PFSK-1 (cell line): Measurements from ENCODE around the gene CHODL.

ENCODE experiments used
- FOXP2 ChIP-seq: optimal IDR thresholded peaks from 2 replicates; pipeline ENCODE3; 2011; ENCODE audit warnings: borderline replicate concordance, control low read depth, inconsistent platforms; ENCODE audit not compliant: insufficient read depth; ENCODE audit errors: extremely low read length, extremely low read depth
- POLR2AphosphoS5 ChIP-seq: IDR thresholded peaks from 2 replicates; pipeline ENCODE4 v1.6.1; 2012; ENCODE audit warnings: low read depth, mild to moderate bottlenecking, control low read depth, low read length, moderate library complexity
- REST ChIP-seq, 2 experiments: IDR thresholded peaks; 2 replicates each; pipeline versions ENCODE4 v1.6.1 to v1.8.0; 2011 to 2012; ENCODE audit warnings: low read depth in 2 of 2, low read length in 2 of 2, control low read depth in 1 of 2, inconsistent platforms in 1 of 2, mild to moderate bottlenecking in 1 of 2, moderate library complexity in 1 of 2; ENCODE audit not compliant: insufficient read depth in 1 of 2
- SIN3A ChIP-seq: IDR thresholded peaks from 2 replicates; pipeline ENCODE4 v1.6.1; 2012; ENCODE audit warnings: mild to moderate bottlenecking, low read length, moderate library complexity, borderline replicate concordance; ENCODE audit not compliant: insufficient read depth

DNA sequence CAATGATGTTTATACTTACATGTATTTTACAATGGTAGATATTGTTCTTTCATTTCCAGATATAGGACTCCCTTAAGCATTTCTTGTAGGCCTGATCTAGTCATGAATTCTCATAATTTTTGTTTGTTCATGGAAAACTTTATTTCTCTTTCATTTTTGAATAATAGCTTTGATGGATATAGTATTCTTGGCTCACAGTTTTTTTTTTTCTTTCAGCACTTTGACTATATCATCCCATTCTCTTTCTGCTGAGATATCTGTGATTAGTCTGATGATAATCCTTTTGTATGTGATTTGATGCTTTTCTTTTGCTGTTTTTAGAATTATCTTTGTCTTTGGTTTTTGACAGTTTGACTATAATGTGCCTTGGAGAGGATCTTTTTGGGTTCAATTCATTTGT is 24.1 kb upstream of the CHODL start:
- no peak for TF ChIP-seq POLR2AphosphoS5
- TF ChIP-seq FOXP2 = no peak
- no peak for TF ChIP-seq SIN3A
- no peak for TF ChIP-seq REST (IDR thresholded peaks at IDR 0.05; ENCODE audit: insufficient read depth in 1 of 2, low read depth in 2 of 2, low read length in 2 of 2)
